ENCODE results near the gene MYPN.

MYPN gene

DNA sequence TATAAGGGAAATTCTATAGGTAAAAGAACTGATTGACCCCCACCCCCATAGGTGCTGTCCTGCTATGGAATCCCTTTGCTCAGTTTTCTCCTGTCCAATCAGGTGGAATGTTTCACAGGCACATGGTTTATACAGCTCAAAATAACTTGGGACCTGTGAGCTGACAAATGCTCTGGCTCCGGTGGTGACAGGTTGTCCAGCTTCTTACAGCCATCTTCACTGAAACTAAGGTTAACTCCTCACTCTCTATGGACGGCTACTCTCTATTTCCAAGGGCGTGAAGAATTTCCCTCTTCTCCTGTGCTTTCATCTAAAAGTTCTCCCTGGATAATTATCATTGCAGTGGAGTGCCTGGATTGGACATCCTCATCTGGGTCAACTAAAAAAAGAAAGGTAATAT, at the start of gene MYPN:
Gene MYPN, plus strand, starts transcription at position 158 of the 400 bp plus-strand sequence. CDS start 11,951 bp downstream, outside the sequence.
- no peak within 1 kb of the TSS for H3K4me3 ChIP-seq (ENCODE audit: low read depth, low read length)
- TF ChIP-seq MZF1 (tag by site-specific recombination; IDR thresholded peaks at IDR 0.05; ENCODE audit: borderline replicate concordance) (no peak), CTCF (tag by site-specific recombination; IDR thresholded peaks at IDR 0.05) (no peak), GLIS1 (tag by site-specific recombination; IDR thresholded peaks at IDR 0.05) (no peak)
- TF ChIP-seq, protein P1, sequence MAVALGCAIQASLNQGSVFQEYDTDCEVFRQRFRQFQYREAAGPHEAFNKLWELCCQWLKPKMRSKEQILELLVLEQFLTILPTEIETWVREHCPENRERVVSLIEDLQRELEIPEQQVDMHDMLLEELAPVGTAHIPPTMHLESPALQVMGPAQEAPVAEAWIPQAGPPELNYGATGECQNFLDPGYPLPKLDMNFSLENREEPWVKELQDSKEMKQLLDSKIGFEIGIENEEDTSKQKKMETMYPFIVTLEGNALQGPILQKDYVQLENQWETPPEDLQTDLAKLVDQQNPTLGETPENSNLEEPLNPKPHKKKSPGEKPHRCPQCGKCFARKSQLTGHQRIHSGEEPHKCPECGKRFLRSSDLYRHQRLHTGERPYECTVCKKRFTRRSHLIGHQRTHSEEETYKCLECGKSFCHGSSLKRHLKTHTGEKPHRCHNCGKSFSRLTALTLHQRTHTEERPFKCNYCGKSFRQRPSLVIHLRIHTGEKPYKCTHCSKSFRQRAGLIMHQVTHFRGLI (tag by site-specific recombination; IDR thresholded peaks at IDR 0.05): no peak
- no peak within 1 kb of the TSS for H3K27ac ChIP-seq (ENCODE audit: extremely low read depth, low read depth, low read length)
- ChIA-PET CTCF (interaction anchor here (1.2 kb wide), 1 partner anchor 9 kb away, joined by 4 read pairs; no protein-coding TSS in a partner anchor), POLR2A (interaction anchor here (0.5 kb wide), 1 partner anchor 87 kb away, joined by 7 read pairs; no protein-coding TSS in a partner anchor)
- H3K9me3 ChIP-seq (ENCODE audit: control insufficient read depth, insufficient read depth, low read depth, low read length): no peaks in the 10 kb centered on the region
- H3K36me3 ChIP-seq (ENCODE audit: control insufficient read depth in 2 of 2, insufficient read depth in 1 of 2, low read length in 2 of 2): no peaks in the 10 kb centered on the region
- H3K4me1 ChIP-seq (ENCODE audit: control insufficient read depth, insufficient read depth, low read length): peaks cover 18% of the 10 kb centered on the region

DNA sequence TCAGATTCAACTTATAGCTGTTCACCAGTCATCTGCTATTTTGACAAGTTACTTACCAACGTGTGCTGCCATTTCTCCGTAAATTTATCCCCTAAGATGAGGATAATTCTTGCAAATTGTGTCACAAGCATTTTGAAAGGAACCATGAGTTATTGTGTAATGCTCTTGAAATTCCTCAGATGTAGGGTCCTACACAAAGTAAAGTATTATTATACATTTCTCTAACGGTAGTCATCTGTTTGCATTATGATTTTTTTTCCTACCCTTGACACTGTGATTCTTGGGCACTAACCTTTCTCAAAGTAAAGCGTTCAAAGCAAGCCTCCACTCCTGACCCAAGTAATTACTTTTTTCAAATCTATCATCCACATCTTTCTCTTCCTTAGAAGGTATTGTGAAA, 42.3 kb upstream of the MYPN start:
- 0 out of 2 replicates have a peak, but pooled peaks cover 2% of the 10 kb centered on the region for H3K4me1 ChIP-seq (ENCODE audit: control insufficient read depth, insufficient read depth, low read length)
- H3K9me3 ChIP-seq (ENCODE audit: control insufficient read depth, insufficient read depth, low read depth, low read length): no peaks in the 10 kb centered on the region
- TF ChIP-seq, protein P2, sequence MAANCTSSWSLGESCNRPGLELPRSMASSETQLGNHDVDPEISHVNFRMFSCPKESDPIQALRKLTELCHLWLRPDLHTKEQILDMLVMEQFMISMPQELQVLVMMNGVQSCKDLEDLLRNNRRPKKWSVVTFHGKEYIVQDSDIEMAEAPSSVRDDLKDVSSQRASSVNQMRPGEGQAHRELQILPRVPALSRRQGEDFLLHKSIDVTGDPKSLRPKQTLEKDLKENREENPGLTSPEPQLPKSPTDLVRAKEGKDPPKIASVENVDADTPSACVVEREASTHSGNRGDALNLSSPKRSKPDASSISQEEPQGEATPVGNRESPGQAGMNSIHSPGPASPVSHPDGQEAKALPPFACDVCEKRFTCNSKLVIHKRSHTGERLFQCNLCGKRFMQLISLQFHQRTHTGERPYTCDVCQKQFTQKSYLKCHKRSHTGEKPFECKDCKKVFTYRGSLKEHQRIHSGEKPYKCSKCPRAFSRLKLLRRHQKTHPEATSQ (tag by site-specific recombination; IDR thresholded peaks at IDR 0.05): no peak
- TF ChIP-seq IKZF3 (tag by site-specific recombination; IDR thresholded peaks at IDR 0.05): no peak
- no peak for TF ChIP-seq ZNF292 (tag by site-specific recombination; IDR thresholded peaks at IDR 0.05; ENCODE audit: borderline replicate concordance, low read depth)
- no peak for TF ChIP-seq ZNF707 (tag by site-specific recombination; IDR thresholded peaks at IDR 0.05)
- TF ChIP-seq, protein P3, sequence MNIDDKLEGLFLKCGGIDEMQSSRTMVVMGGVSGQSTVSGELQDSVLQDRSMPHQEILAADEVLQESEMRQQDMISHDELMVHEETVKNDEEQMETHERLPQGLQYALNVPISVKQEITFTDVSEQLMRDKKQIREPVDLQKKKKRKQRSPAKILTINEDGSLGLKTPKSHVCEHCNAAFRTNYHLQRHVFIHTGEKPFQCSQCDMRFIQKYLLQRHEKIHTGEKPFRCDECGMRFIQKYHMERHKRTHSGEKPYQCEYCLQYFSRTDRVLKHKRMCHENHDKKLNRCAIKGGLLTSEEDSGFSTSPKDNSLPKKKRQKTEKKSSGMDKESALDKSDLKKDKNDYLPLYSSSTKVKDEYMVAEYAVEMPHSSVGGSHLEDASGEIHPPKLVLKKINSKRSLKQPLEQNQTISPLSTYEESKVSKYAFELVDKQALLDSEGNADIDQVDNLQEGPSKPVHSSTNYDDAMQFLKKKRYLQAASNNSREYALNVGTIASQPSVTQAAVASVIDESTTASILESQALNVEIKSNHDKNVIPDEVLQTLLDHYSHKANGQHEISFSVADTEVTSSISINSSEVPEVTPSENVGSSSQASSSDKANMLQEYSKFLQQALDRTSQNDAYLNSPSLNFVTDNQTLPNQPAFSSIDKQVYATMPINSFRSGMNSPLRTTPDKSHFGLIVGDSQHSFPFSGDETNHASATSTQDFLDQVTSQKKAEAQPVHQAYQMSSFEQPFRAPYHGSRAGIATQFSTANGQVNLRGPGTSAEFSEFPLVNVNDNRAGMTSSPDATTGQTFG (tag by site-specific recombination; IDR thresholded peaks at IDR 0.05; ENCODE audit: borderline replicate concordance): no peak
- no peak for TF ChIP-seq REST (tag by site-specific recombination; IDR thresholded peaks at IDR 0.05)
- no peak for TF ChIP-seq ZNF521 (tag by site-specific recombination; IDR thresholded peaks at IDR 0.05)
- no peak for TF ChIP-seq GLI4 (tag by site-specific recombination; IDR thresholded peaks at IDR 0.05)
- TF ChIP-seq ZEB2 (tag by site-specific recombination; IDR thresholded peaks at IDR 0.05): no peak
- no peak for TF ChIP-seq ZBTB44 (tag by site-specific recombination; IDR thresholded peaks at IDR 0.05)
- no peak for TF ChIP-seq ZNF324 (tag by site-specific recombination; IDR thresholded peaks at IDR 0.05)
- CTCF ChIA-PET: interaction anchor here (0.6 to 1.2 kb wide), 3 partner anchors 35 to 214 kb away, joined by 4 to 5 read pairs (median 4); no protein-coding TSS in a partner anchor
- H3K27ac ChIP-seq (ENCODE audit: extremely low read depth, low read depth, low read length): no peak overlapping the region
- no peak overlapping the region for H3K4me3 ChIP-seq (ENCODE audit: low read depth, low read length)
- POLR2A ChIA-PET: no interaction called here
- H3K36me3 ChIP-seq (ENCODE audit: control insufficient read depth in 2 of 2, insufficient read depth in 1 of 2, low read length in 2 of 2): peaks cover 6 to 14% of the 10 kb centered on the region in 2 experiments; a peak in 2 of 3 replicates
